Loucy (cell line): Measurements from ENCODE around the gene TMSB4X.

Experiments used
- EZH2phosphoT487 ChIP-seq: fragments of 200-600 bp; IDR thresholded peaks from 2 replicates; pipeline ENCODE4 v1.6.1; 2018; ENCODE audit warnings: antibody characterized with exemption, mild to moderate bottlenecking, moderate library complexity, borderline replicate concordance
- TF ChIP-seq, protein P1 (sequence below): fragments of 200-600 bp; sonication (generic); conservative IDR thresholded peaks from 2 replicates; pipeline ENCODE4 v1.5.1; 2014; ENCODE audit warnings: mild to moderate bottlenecking, antibody characterized with exemption, low read length

DNA sequence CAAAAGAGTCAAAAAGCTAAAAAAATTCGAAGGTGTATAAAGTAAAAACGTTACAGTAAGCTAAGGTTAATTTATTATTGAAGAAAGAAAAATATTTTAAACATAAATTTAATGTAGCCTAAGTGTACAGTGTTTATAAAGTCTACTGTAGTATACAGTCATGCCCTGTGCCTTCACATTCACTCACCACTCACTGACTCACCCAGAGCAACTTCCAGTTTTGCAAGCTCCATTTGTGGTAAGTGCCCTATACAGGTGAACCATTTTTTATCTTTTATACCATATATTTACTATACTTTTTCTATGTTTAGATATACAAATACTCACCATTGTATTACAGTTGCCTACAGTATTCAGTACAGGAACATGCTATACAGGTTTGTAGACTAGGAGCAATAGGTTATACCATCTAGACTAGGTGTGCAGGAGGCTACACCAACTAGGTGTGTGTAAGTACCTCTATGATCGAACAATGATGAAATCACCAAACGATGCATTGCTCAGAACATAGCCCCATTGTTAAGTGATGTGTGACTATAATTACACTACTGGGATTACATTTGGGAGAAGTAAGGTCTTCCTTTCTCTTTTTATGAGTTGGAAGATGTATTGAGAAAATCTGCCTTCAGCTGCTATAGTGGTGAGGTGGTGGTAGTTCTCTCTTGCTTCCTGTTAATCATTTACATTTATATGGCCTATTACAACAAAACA lies 27.2 kb downstream of the TMSB4X start:
- TF ChIP-seq, protein P1, sequence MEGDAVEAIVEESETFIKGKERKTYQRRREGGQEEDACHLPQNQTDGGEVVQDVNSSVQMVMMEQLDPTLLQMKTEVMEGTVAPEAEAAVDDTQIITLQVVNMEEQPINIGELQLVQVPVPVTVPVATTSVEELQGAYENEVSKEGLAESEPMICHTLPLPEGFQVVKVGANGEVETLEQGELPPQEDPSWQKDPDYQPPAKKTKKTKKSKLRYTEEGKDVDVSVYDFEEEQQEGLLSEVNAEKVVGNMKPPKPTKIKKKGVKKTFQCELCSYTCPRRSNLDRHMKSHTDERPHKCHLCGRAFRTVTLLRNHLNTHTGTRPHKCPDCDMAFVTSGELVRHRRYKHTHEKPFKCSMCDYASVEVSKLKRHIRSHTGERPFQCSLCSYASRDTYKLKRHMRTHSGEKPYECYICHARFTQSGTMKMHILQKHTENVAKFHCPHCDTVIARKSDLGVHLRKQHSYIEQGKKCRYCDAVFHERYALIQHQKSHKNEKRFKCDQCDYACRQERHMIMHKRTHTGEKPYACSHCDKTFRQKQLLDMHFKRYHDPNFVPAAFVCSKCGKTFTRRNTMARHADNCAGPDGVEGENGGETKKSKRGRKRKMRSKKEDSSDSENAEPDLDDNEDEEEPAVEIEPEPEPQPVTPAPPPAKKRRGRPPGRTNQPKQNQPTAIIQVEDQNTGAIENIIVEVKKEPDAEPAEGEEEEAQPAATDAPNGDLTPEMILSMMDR: no peak
- no peak for TF ChIP-seq EZH2phosphoT487
